HEK293T (cell line): Measurements from ENCODE around the gene UTP14C.

Experiments used
- ARNT ChIP-seq: fragments of 450-650 bp; IDR thresholded peaks from 2 replicates; pipeline ENCODE4 v1.6.1; 2017; ENCODE audit warnings: mild to moderate bottlenecking
- BHLHE40 ChIP-seq: fragments of 450-650 bp; IDR thresholded peaks from 2 replicates; pipeline ENCODE4 v1.6.1; 2016; ENCODE audit warnings: mild to moderate bottlenecking, moderate library complexity, borderline replicate concordance
- ELF4 ChIP-seq: fragments of 450-650 bp; IDR thresholded peaks from 2 replicates; pipeline ENCODE4 v1.6.1; 2017; ENCODE audit warnings: antibody characterized with exemption
- FOXA1 ChIP-seq: fragments of 450-650 bp; IDR thresholded peaks from 2 replicates; pipeline ENCODE4 v1.6.1; 2016; ENCODE audit warnings: mild to moderate bottlenecking
- FOXM1 ChIP-seq: fragments of 450-650 bp; IDR thresholded peaks from 2 replicates; pipeline ENCODE4 v1.6.1; 2017; ENCODE audit warnings: mild to moderate bottlenecking, borderline replicate concordance
- SP1 ChIP-seq: fragments of 450-650 bp; IDR thresholded peaks from 2 replicates; pipeline ENCODE4 v1.6.1; 2017
- SUZ12 ChIP-seq: fragments of 450-650 bp; IDR thresholded peaks from 2 replicates; pipeline ENCODE4 v1.6.1; 2016; ENCODE audit warnings: mild to moderate bottlenecking

GRCh38 chr13:51976890-51977289, 47.6 kb upstream of the UTP14C start:
- TF ChIP-seq SP1 (no peak), ARNT (no peak), FOXA1 (no peak), BHLHE40 (no peak), SUZ12 (no peak), FOXM1 (no peak), ELF4 (no peak)
